ENCODE results near the gene ZNF691. TPM values are rescaled to one million over a fixed set of nuclear protein-coding genes. Genes with fewer than 3 reads are reported as not detected.

Gene ZNF691
- total and polyA plus RNA-seq, 2 donors (not counting 3 experiments of a cell fraction or from before 2014, with no cell fraction given): 6.6 to 6.9 TPM

- Histone ChIP-seq H4K20me1 (replicated peaks; ENCODE audit: control insufficient read depth, extremely low read depth, insufficient read depth, low read length) (no peaks in the 10 kb centered on the region), H3K4me3 (replicated peaks in 1 of 3; ENCODE audit: insufficient read depth in 1 of 3, low read depth in 1 of 3, low read length in 3 of 3) (no peak overlapping the region), H3K4me2 (ENCODE audit: insufficient read depth, low read length) (no peak overlapping the region), H3K36me3 (ENCODE audit: control insufficient read depth in 2 of 2, extremely low read depth in 1 of 2, insufficient read depth in 2 of 2, low read length in 2 of 2) (no peaks in the 10 kb centered on the region), H3K27me3 (ENCODE audit: control insufficient read depth in 2 of 2, insufficient read depth in 2 of 2, low read length in 2 of 2) (no peaks in the 10 kb centered on the region), H3K9me1 (replicated peaks; ENCODE audit: control insufficient read depth, extremely low read depth, insufficient read depth, low read length) (no peaks in the 10 kb centered on the region), H2AFZ (ENCODE audit: low read depth, low read length) (no peak overlapping the region), H3K9ac (replicated peaks; ENCODE audit: extremely low read depth, insufficient read depth, low read length) (no peak overlapping the region), H3K4me1 (ENCODE audit: control insufficient read depth, extremely low read depth, insufficient read depth, low read length) (no peaks in the 10 kb centered on the region), H3K9me3 (replicated peaks; ENCODE audit: control insufficient read depth, insufficient read depth, low read length) (no peaks in the 10 kb centered on the region), H3K79me2 (ENCODE audit: control insufficient read depth, insufficient read depth, low read length) (no peaks in the 10 kb centered on the region), H3K27ac (ENCODE audit: insufficient read depth, low read depth, low read length) (no peak overlapping the region)
- ChIA-PET CTCF (interaction anchor here (0.9 to 1.3 kb wide), 3 partner anchors 8 to 235 kb away, joined by 3 to 4 read pairs (median 3); partner anchors contain the start of gene ZNF691), POLR2A (no interaction called here)
- DNase-seq (ENCODE audit: low read depth, low spot score): no peak
- FAIRE-seq: no peak
- TF ChIP-seq POLR2A (IDR thresholded peaks at IDR 0.05; ENCODE audit: low read depth, low read length) (no peak), JUN (IDR thresholded peaks at IDR 0.05; ENCODE audit: borderline replicate concordance, insufficient read depth, insufficient read length, low read depth) (no peak), MAX (IDR thresholded peaks at IDR 0.05; ENCODE audit: insufficient read depth, insufficient read length) (no peak), MYC (IDR thresholded peaks at IDR 0.05; ENCODE audit: low read depth, low read length) (no peak), GATA2 (IDR thresholded peaks at IDR 0.05; ENCODE audit: insufficient read depth, insufficient read length, low read depth, low read length) (no peak), EZH2 (IDR thresholded peaks at IDR 0.05; ENCODE audit: borderline replicate concordance, low read depth, low read length, severe bottlenecking) (no peak), FOS (IDR thresholded peaks at IDR 0.05; ENCODE audit: borderline replicate concordance, insufficient read depth, low read length) (no peak), CTCF (IDR thresholded peaks at IDR 0.05; ENCODE audit: extremely low read depth in 1 of 2, insufficient read depth in 1 of 2, low read depth in 1 of 2, low read length in 2 of 2) (no peak), POLR2AphosphoS5 (IDR thresholded peaks at IDR 0.05; ENCODE audit: insufficient read depth, low read depth, low read length) (no peak)
- no TSS peak for BruUV-seq (replicated peaks)
- intact Hi-C loops (cut with micrococcal nuclease) (no loop called here), dilution Hi-C loops (cut with MboI; ENCODE audit: extremely low pct_ligation_motif_present, low sequenced_read_pairs) (no loop called here)
These were observed 7.8 kb upstream of the ZNF691 start for GRCh38 chr1:42838482-42839190.

All from endothelial cell of umbilical vein (primary cell).